Midbrain (tissue), 1 donor: ENCODE results near the gene HS3ST4.

Experiments used
- DNase-seq: peaks from one replicate; lab custom pipeline; 2025; lab: John Stamatoyannopoulos, UW

HS3ST4 gene

GRCh38 chr16:25823891-25824290, 132.1 kb downstream of the HS3ST4 start:
- no peak for DNase-seq

- no peak for DNase-seq
These were observed 135.9 kb downstream of the HS3ST4 start for GRCh38 chr16:25827709-25828108.

- DNase-seq, result no peak
These were observed 136.8 kb downstream of the HS3ST4 start for GRCh38 chr16:25828510-25828909.

- no peak for DNase-seq
These were observed 140.5 kb downstream of the HS3ST4 start for GRCh38 chr16:25832291-25832690.

GRCh38 chr16:25834101-25834500, 142.3 kb downstream of the HS3ST4 start:
- no peak for DNase-seq

- DNase-seq, result no peak
These were observed 143.4 kb downstream of the HS3ST4 start for GRCh38 chr16:25835126-25835525.

- DNase-seq, result peak; percentile 64
These were observed 147.0 kb downstream of the HS3ST4 start for GRCh38 chr16:25838724-25839186.

GRCh38 chr16:25841761-25842160, 150.0 kb downstream of the HS3ST4 start:
- no peak for DNase-seq

GRCh38 chr16:25845901-25846300, 154.1 kb downstream of the HS3ST4 start:
- DNase-seq, result no peak

- no peak for DNase-seq
These were observed 162.4 kb downstream of the HS3ST4 start for GRCh38 chr16:25854141-25854540.

GRCh38 chr16:25855063-25855462, 163.3 kb downstream of the HS3ST4 start:
- no peak for DNase-seq

- no peak for DNase-seq
These were observed 164.1 kb downstream of the HS3ST4 start for GRCh38 chr16:25855818-25856217.

- DNase-seq, result no peak
These were observed 167.9 kb downstream of the HS3ST4 start for GRCh38 chr16:25859645-25860044.

- DNase-seq, result no peak
These were observed 175.3 kb downstream of the HS3ST4 start for GRCh38 chr16:25867041-25867440.

- DNase-seq, result no peak
These were observed 176.3 kb downstream of the HS3ST4 start for GRCh38 chr16:25868106-25868505.

- no peak for DNase-seq
These were observed 177.1 kb downstream of the HS3ST4 start for GRCh38 chr16:25868706-25869370.

GRCh38 chr16:25872369-25873070, 180.8 kb downstream of the HS3ST4 start:
- DNase-seq, result no peak

- no peak for DNase-seq
These were observed 182.4 kb downstream of the HS3ST4 start for GRCh38 chr16:25874196-25874595.

GRCh38 chr16:25875956-25876598, 184.3 kb downstream of the HS3ST4 start:
- peak; percentile 18 for DNase-seq

GRCh38 chr16:25877103-25877502, 185.3 kb downstream of the HS3ST4 start:
- no peak for DNase-seq

GRCh38 chr16:25886598-25886997, 194.8 kb downstream of the HS3ST4 start:
- DNase-seq, result no peak

- DNase-seq, result no peak
These were observed 197.1 kb downstream of the HS3ST4 start for GRCh38 chr16:25888868-25889267.

- DNase-seq, result no peak
These were observed 201.6 kb downstream of the HS3ST4 start for GRCh38 chr16:25893332-25893731.
